ENCODE data around the gene APOOL. TPM values are rescaled to one million over a fixed set of nuclear protein-coding genes. Genes with fewer than 3 reads are reported as not detected.
A peak's percentile ranks its signal among the peaks of the same experiment; 100 is the strongest.
"Not testable (repeated sequence)": the region's sequence is repeated elsewhere in the genome, so short reads cannot be mapped to it uniquely, and the experiment has no call there.

Gene APOOL
- polyA plus RNA-seq, 1 experiment, result 2.5 TPM

DNA sequence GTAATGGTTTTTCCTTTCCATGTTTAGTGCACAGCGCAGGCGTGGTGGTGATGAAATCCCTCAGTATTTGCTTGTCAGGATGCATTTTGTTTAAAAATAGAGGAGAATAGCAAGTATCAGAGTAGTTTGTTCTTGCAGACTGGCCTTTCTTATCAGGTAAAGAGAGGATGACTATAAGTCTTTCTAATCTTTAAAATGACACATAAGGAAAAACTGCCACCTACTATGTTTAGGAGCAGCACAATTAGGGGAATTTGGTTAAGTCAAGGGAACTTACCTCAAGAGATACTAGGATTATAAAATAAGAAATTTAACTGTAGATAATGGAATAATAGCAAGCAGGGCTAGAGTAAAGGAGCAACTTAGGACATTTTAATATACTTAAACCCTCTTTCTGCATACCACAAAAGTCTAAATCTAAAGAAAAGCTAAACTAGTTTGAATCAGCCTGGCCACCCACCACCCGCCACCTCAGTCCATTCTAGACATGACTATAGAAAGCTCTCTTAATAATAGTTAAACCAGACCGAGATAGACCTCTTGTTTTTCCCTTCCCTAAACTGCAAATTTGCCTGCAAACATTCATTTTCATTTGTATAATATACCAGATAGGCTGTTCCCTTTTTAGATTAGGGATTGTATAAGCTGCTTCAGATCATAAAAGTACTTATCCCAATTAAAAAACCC lies 62.0 kb downstream of the APOOL start:
- TF ChIP-seq CTCF (IDR thresholded peaks at IDR 0.05; ENCODE audit: insufficient read depth, low read depth, low read length), result no peak
- no peaks in the 10 kb centered on the region for H3K27me3 ChIP-seq (ENCODE audit: control insufficient read depth, insufficient read depth, low read length)
- ChIA-PET POLR2A (no interaction called here), CTCF (no interaction called here)
- no peak overlapping the region for H3K4me3 ChIP-seq (ENCODE audit: low read depth, low read length)
- no peak for DNase-seq (ENCODE audit: low read depth)
- H3K36me3 ChIP-seq (ENCODE audit: control insufficient read depth, insufficient read depth, low read length), result no peaks in the 10 kb centered on the region

GRCh38 chrX:85077247-85077646 lies 73.6 kb downstream of the APOOL start:
- POLR2A ChIA-PET; H3K27me3 ChIP-seq (ENCODE audit: control insufficient read depth, insufficient read depth, low read length); DNase-seq (ENCODE audit: low read depth); H3K4me3 ChIP-seq (ENCODE audit: low read depth, low read length); CTCF ChIA-PET; H3K36me3 ChIP-seq (ENCODE audit: control insufficient read depth, insufficient read depth, low read length): not testable (repeated sequence)

DNA sequence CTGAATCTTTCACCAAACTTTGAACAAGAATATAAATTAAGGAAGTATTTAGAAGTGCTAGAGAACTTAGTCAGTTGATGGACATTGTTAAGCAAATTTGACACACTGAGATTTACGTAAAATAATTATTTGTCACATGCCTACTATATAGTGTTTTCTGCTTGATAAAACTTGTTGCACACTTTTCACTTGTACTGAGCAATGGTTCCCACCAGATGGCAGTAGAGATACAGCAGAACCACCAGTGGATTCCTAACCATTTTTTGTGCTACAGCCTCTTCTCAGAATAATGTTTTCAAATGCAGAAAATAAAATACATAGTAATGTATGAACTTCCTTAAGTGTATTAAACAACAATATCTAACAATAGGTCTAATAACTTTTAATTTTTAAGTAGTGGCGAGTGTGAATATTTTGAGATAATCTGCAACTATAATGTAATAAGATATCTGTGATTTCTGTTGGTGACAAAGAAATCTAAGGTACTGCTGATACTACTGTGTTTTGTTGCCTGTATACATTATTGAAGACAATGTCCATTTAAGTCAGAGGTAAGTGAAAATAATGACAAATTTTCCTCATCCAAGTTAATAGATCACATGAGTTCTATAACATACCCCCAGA lies 81.2 kb downstream of the APOOL start:
- Histone ChIP-seq H3K27me3 (ENCODE audit: control insufficient read depth, insufficient read depth, low read length) (no peaks in the 10 kb centered on the region), H3K4me3 (ENCODE audit: low read depth, low read length) (no peak overlapping the region), H3K36me3 (ENCODE audit: control insufficient read depth, insufficient read depth, low read length) (no peaks in the 10 kb centered on the region)
- peak; percentile 70 for TF ChIP-seq CTCF (IDR thresholded peaks at IDR 0.05; ENCODE audit: insufficient read depth, low read depth, low read length)
- POLR2A ChIA-PET, result no interaction called here
- CTCF ChIA-PET, result interaction anchor here (1.5 kb wide), 1 partner anchor 8 kb away, joined by 3 read pairs; no protein-coding TSS in a partner anchor
- no peak for DNase-seq (ENCODE audit: low read depth)

GRCh38 chrX:85089321-85089840 lies 85.7 kb downstream of the APOOL start:
- Histone ChIP-seq H3K27me3 (ENCODE audit: control insufficient read depth, insufficient read depth, low read length) (no peaks in the 10 kb centered on the region), H3K36me3 (ENCODE audit: control insufficient read depth, insufficient read depth, low read length) (no peaks in the 10 kb centered on the region), H3K4me3 (ENCODE audit: low read depth, low read length) (no peak overlapping the region)
- CTCF ChIA-PET, result no interaction called here
- POLR2A ChIA-PET, result no interaction called here
- no peak for TF ChIP-seq CTCF (IDR thresholded peaks at IDR 0.05; ENCODE audit: insufficient read depth, low read depth, low read length)
- DNase-seq (ENCODE audit: low read depth), result no peak

DNA sequence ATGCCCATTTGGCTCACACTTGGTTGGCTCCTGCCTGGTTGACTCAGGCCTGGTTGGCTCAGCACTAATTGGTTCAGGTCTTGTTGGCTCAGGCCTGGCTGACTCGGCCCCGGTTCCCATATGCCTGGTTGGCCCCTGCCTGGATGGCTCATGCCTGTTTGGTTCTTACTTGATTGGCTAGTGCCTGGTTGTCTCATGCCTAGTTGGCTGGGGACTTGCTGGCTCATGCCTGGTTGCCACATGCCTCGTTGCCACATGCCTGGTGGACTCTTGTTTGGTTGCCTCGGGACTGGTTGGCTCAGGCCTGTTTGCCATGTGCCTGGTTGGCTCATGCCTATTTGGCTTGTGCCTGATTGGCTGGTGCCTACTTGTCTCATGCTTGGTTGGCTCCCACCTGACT lies 103.7 kb downstream of the APOOL start:
- Histone ChIP-seq H3K27me3 (ENCODE audit: control insufficient read depth, insufficient read depth, low read length) (no peaks in the 10 kb centered on the region), H3K36me3 (ENCODE audit: control insufficient read depth, insufficient read depth, low read length) (no peaks in the 10 kb centered on the region), H3K4me3 (ENCODE audit: low read depth, low read length) (no peak overlapping the region)
- TF ChIP-seq CTCF (IDR thresholded peaks at IDR 0.05; ENCODE audit: insufficient read depth, low read depth, low read length), result no peak
- CTCF ChIA-PET, result no interaction called here
- POLR2A ChIA-PET, result no interaction called here
- no peak for DNase-seq (ENCODE audit: low read depth)

Data from BJ (cell line).